NK-92 (cell line): ENCODE data around the gene TUBB.
"Not testable (repeated sequence)": the region's sequence is repeated elsewhere in the genome, so short reads cannot be mapped to it uniquely, and the experiment has no call there.

Experiments
- DNase-seq: peaks from one replicate; lab custom pipeline; 2025; ENCODE audit not compliant: unreplicated experiment; lab: John Stamatoyannopoulos, UW

Gene TUBB

GRCh38 chr6:30738532-30738931 is 18.4 kb downstream of the TUBB start:
- no peak for DNase-seq

- DNase-seq: no peak
These were observed 20.4 kb downstream of the TUBB start for GRCh38 chr6:30740540-30740870.

- DNase-seq: no peak
These were observed 21.1 kb downstream of the TUBB start for GRCh38 chr6:30741063-30741779.

GRCh38 chr6:30741789-30742315 is 21.7 kb downstream of the TUBB start:
- no peak for DNase-seq

GRCh38 chr6:30742316-30743098 is 22.4 kb downstream of the TUBB start, which contains the start of gene FLOT1:
Gene FLOT1 (minus strand): TSS chr6:30742687. CDS start chr6:30742189, 498 bp downstream.
- DNase-seq: no peak

- DNase-seq: no peak
These were observed 23.2 kb downstream of the TUBB start for GRCh38 chr6:30743099-30744053.

- no peak for DNase-seq
These were observed 24.1 kb downstream of the TUBB start, which contains the start of gene IER3 for GRCh38 chr6:30744054-30744805. Gene IER3 (minus strand): TSS chr6:30744547. CDS start chr6:30744518, 29 bp downstream.

GRCh38 chr6:30747300-30747687 is 27.1 kb downstream of the TUBB start:
- no peak for DNase-seq

GRCh38 chr6:30747902-30748769 is 28.0 kb downstream of the TUBB start:
- no peak for DNase-seq

- DNase-seq: no peak
These were observed 28.8 kb downstream of the TUBB start for GRCh38 chr6:30748851-30749540.

GRCh38 chr6:30749554-30750378 is 29.6 kb downstream of the TUBB start:
- no peak for DNase-seq

GRCh38 chr6:30750379-30750668 is 30.2 kb downstream of the TUBB start:
- DNase-seq: no peak

GRCh38 chr6:30752157-30752927 is 32.2 kb downstream of the TUBB start:
- no peak for DNase-seq

- no peak for DNase-seq
These were observed 34.5 kb downstream of the TUBB start for GRCh38 chr6:30754631-30755030.

GRCh38 chr6:30756405-30757003 is 36.4 kb downstream of the TUBB start:
- DNase-seq: not testable (repeated sequence)

- DNase-seq: no peak
These were observed 37.2 kb downstream of the TUBB start for GRCh38 chr6:30757261-30757904.
